Esophagus squamous epithelium (tissue), 4 donors: ENCODE data around the gene GPR62.

ENCODE experiments used
- CTCF ChIP-seq, 6 experiments: fragments of 450-650 bp in 4 of 6; fragments of 200-600 bp in 2 of 6; sonication (generic) in 2 of 6; IDR thresholded peaks; one replicate each; pipeline ENCODE4 v1.5.1; 2016 to 2019; ENCODE audit warnings: antibody characterized with exemption in 6 of 6, mild to moderate bottlenecking in 4 of 6, moderate library complexity in 4 of 6
- POLR2A ChIP-seq, 4 donors: fragments of 450-650 bp; IDR thresholded peaks; one replicate each; pipeline ENCODE4 v1.6.1; 2017; ENCODE audit warnings: antibody characterized with exemption in 4 of 4, mild to moderate bottlenecking in 4 of 4, moderate library complexity in 3 of 4

- no peak for TF ChIP-seq POLR2A (IDR thresholded peaks at IDR 0.05)
- no peak for TF ChIP-seq CTCF (IDR thresholded peaks at IDR 0.05)
Observed at GRCh38 chr3:51960386-51960785, 5.2 kb downstream of the GPR62 start.
